SK-N-SH (cell line): ENCODE results near the gene ZFHX3. TPM values are rescaled to one million over a fixed set of nuclear protein-coding genes. Genes with fewer than 3 reads are reported as not detected.

Source experiments
- CTCF ChIA-PET: fragments of 300-600, 350-600 bp; formaldehyde crosslinking; extraction: SDS; loops from one replicate; lab custom pipeline; 2021; lab: Yijun Ruan, JAX
- POLR2A ChIA-PET: fragments of 350-600 bp; sonication (Branson Sonifier 250); formaldehyde crosslinking; extraction: SDS; loops from one replicate; lab custom pipeline; 2020; ENCODE audit warnings: antibody characterized with exemption, inconsistent platforms; lab: Yijun Ruan, JAX
- DNase-seq: peaks from one replicate; pipeline ENCODE4 v3.0.0; 2012
- H2AFZ ChIP-seq: fragments of 200-600 bp; sonication (generic); 2 replicates; pipeline ENCODE4 v1.8.1; 2016; ENCODE audit warnings: antibody characterized with exemption, mild to moderate bottlenecking, low read depth
- H3F3A ChIP-seq: fragments of 200-600 bp; sonication (generic); replicated peaks from 2 replicates; pipeline ENCODE3; 2016; ENCODE audit warnings: antibody characterized with exemption, mild to moderate bottlenecking; ENCODE audit not compliant: insufficient read depth
- H3K27ac ChIP-seq, 2 experiments: fragments of 200-500 bp in 1 of 2; fragments of 200-600 bp in 1 of 2; sonication (Bioruptor generic) in 1 of 2; sonication (generic), shearing (Covaris generic) in 1 of 2; 2 replicates each; pipeline versions ENCODE4 v1.5.1 to v1.6.1; 2014 to 2016; ENCODE audit warnings: low read depth in 2 of 2, inconsistent platforms in 1 of 2, low read length in 1 of 2, mild to moderate bottlenecking in 1 of 2, mixed read lengths in 1 of 2
- H3K27me3 ChIP-seq: fragments of 200-600 bp; sonication (generic), shearing (Covaris generic); 2 replicates; pipeline ENCODE4 v1.6.1; 2016; ENCODE audit warnings: mixed run types; ENCODE audit not compliant: insufficient read depth
- H3K36me3 ChIP-seq, 2 experiments: fragments of 200-500 bp in 1 of 2; fragments of 200-600 bp in 1 of 2; sonication (Bioruptor generic) in 1 of 2; sonication (generic) in 1 of 2; replicated peaks in 1 of 2; 2 replicates each; pipeline versions ENCODE3 to v1.5.1; 2014 to 2016; ENCODE audit warnings: low read length in 1 of 2, mild to moderate bottlenecking in 1 of 2; ENCODE audit not compliant: insufficient read depth in 2 of 2, control insufficient read depth in 1 of 2
- H3K4me1 ChIP-seq, 2 experiments: fragments of 200-500 bp in 1 of 2; fragments of 200-600 bp in 1 of 2; sonication (Bioruptor generic) in 1 of 2; sonication (generic), shearing (Covaris generic) in 1 of 2; 2 replicates each; pipeline versions ENCODE4 v1.5.1 to v1.6.1; 2014 to 2016; ENCODE audit warnings: low read depth in 1 of 2, low read length in 1 of 2, mixed run types in 1 of 2; ENCODE audit not compliant: insufficient read depth in 2 of 2, control insufficient read depth in 1 of 2
- H3K4me2 ChIP-seq: fragments of 200-600 bp; sonication (generic), shearing (Covaris generic); 2 replicates; pipeline ENCODE4 v1.6.1; 2017; ENCODE audit warnings: mixed run types
- H3K4me3 ChIP-seq, 2 experiments: fragments of 200-500 bp in 1 of 2; fragments of 200-600 bp in 1 of 2; sonication (Bioruptor generic) in 1 of 2; sonication (generic), shearing (Covaris generic) in 1 of 2; 2 replicates each; pipeline versions ENCODE4 v1.5.1 to v1.8.1; 2014 to 2016; ENCODE audit warnings: low read depth in 2 of 2, inconsistent platforms in 1 of 2, low read length in 1 of 2, mild to moderate bottlenecking in 1 of 2, mixed read lengths in 1 of 2, moderate library complexity in 1 of 2
- H3K79me2 ChIP-seq: fragments of 200-600 bp; sonication (generic); 2 replicates; pipeline ENCODE4 v1.8.1; 2017; ENCODE audit warnings: mild to moderate bottlenecking; ENCODE audit not compliant: insufficient read depth
- H3K9ac ChIP-seq: fragments of 200-600 bp; sonication (generic); 2 replicates; pipeline ENCODE4 v1.6.1; 2017; ENCODE audit warnings: mixed run types
- H3K9me2 ChIP-seq: fragments of 200-600 bp; sonication (generic); 2 replicates; pipeline ENCODE4 v1.6.1; 2017; ENCODE audit warnings: mixed run types
- H3K9me3 ChIP-seq: fragments of 200-600 bp; sonication (generic); 2 replicates; pipeline ENCODE4 v1.6.1; 2017; ENCODE audit warnings: mixed run types, mild to moderate bottlenecking, moderate library complexity
- H4K20me1 ChIP-seq: fragments of 200-600 bp; sonication (generic); 2 replicates; pipeline ENCODE4 v1.6.1; 2017; ENCODE audit warnings: mild to moderate bottlenecking, mixed run types; ENCODE audit not compliant: insufficient read depth
- ELF1 ChIP-seq: IDR thresholded peaks from 2 replicates; pipeline ENCODE4 v1.4.0; 2012
- EZH2phosphoT487 ChIP-seq: fragments of 200-600 bp; sonication (generic); IDR thresholded peaks from 2 replicates; pipeline ENCODE4 v1.6.1; 2017; ENCODE audit warnings: low read depth, mixed run types, mild to moderate bottlenecking, antibody characterized with exemption, moderate library complexity, borderline replicate concordance
- FOSL2 ChIP-seq: IDR thresholded peaks from 2 replicates; pipeline ENCODE4 v1.4.0; 2012; ENCODE audit warnings: low read depth, mild to moderate bottlenecking, moderate library complexity, borderline replicate concordance
- FOXJ3 ChIP-seq: sonication (generic); formaldehyde crosslinking; IDR thresholded peaks from 2 replicates; pipeline ENCODE4 v1.5.1; 2020; ENCODE audit warnings: mild to moderate bottlenecking, missing genetic modification reagents
- GABPA ChIP-seq: IDR thresholded peaks from 2 replicates; pipeline ENCODE4 v1.4.0; 2012; ENCODE audit warnings: low read depth, mild to moderate bottlenecking
- JUND ChIP-seq: IDR thresholded peaks from 2 replicates; pipeline ENCODE4 v1.4.0; 2012
- MAX ChIP-seq: IDR thresholded peaks from 2 replicates; pipeline ENCODE4 v1.4.0; 2012; ENCODE audit warnings: low read depth
- MXI1 ChIP-seq: IDR thresholded peaks from 2 replicates; pipeline ENCODE4 v1.6.1; 2012; ENCODE audit warnings: mild to moderate bottlenecking, low read depth, low read length, improper control_type of control experiment
- NRF1 ChIP-seq: IDR thresholded peaks from 2 replicates; pipeline ENCODE4 v1.6.1; 2012; ENCODE audit warnings: low read depth, mild to moderate bottlenecking, low read length
- REST ChIP-seq: IDR thresholded peaks from 2 replicates; pipeline ENCODE4 v1.6.1; 2012; ENCODE audit warnings: mild to moderate bottlenecking, low read depth, low read length, moderate library complexity
- SIN3A ChIP-seq: IDR thresholded peaks from 2 replicates; pipeline ENCODE4 v1.6.1; 2012; ENCODE audit warnings: low read depth, mild to moderate bottlenecking, low read length, moderate library complexity, borderline replicate concordance
- SMC3 ChIP-seq: IDR thresholded peaks from 2 replicates; pipeline ENCODE4 v1.6.1; 2012; ENCODE audit warnings: low read depth, low read length, improper control_type of control experiment
- TCF12 ChIP-seq: IDR thresholded peaks from 2 replicates; pipeline ENCODE4 v1.4.0; 2012
- TEAD4 ChIP-seq: IDR thresholded peaks from 2 replicates; pipeline ENCODE4 v1.4.0; 2012; ENCODE audit warnings: mild to moderate bottlenecking, borderline replicate concordance; ENCODE audit not compliant: insufficient read depth
- ZBTB33 ChIP-seq: IDR thresholded peaks from 2 replicates; pipeline ENCODE4 v1.4.0; 2012; ENCODE audit warnings: low read depth, borderline replicate concordance
- WGBS: methylation state at CpG from one replicate; pipeline ENCODE4 v1.1.6; 2017; ENCODE audit warnings: low lambda C conversion rate; 5-methylcytosine and 5-hydroxymethylcytosine counted together
- polyA plus RNA-seq, 3 experiments: library from polyadenylated mRNA; depleted of rRNA; stranded (reverse); fragments of >200 nt; gene quantifications; 2 replicates each; pipeline ENCODE4 v1.2.3, GENCODE V29; 2012
- TF ChIP-seq, protein P1 (sequence below): IDR thresholded peaks from 2 replicates; pipeline ENCODE4 v1.4.0; 2012; ENCODE audit warnings: low read depth, borderline replicate concordance
- TF ChIP-seq, protein P2 (sequence below): fragments of 200-600 bp; sonication (generic); IDR thresholded peaks from 2 replicates; pipeline ENCODE4 v1.6.1; 2017; ENCODE audit warnings: antibody characterized with exemption, mild to moderate bottlenecking, moderate library complexity
- TF ChIP-seq, protein P3 (sequence below): fragments of 150-350 bp; IDR thresholded peaks from 2 replicates; pipeline ENCODE4 v1.6.1; 2017; ENCODE audit warnings: antibody characterized with exemption, low read length, low read depth, borderline replicate concordance

The ZFHX3 gene
- polyA plus RNA-seq, 1 of the 3 experiments (the other 2 are of a cell fraction) = 2.0 TPM

- H2AFZ ChIP-seq = no peak overlapping the region
- no peak overlapping the region for H3K4me2 ChIP-seq
- H3K9ac ChIP-seq = no peak overlapping the region
- H3K27ac ChIP-seq = peak overlapping the region in 1 of 2 experiments; percentile 4; a peak in 1 of 4 replicates
- no peak for DNase-seq
- TF ChIP-seq FOSL2 (peak; percentile 56; the same call in 1 of the 2 replicates), TEAD4 (no peak)
- TF ChIP-seq, all 33 proteins: peak for 1
- Histone ChIP-seq H3K36me3 (no peaks in the 10 kb centered on the region), H3K79me2 (peaks cover 32% of the 10 kb centered on the region), H3K4me3 (no peak overlapping the region), H3K27me3 (no peaks in the 10 kb centered on the region), H3F3A (no peaks in the 10 kb centered on the region), H3K9me3 (no peaks in the 10 kb centered on the region), H4K20me1 (0 out of 2 replicates have a peak, but pooled peaks cover 15% of the 10 kb centered on the region), H3K4me1 (peaks cover 5 to 9% of the 10 kb centered on the region in 2 experiments; a peak in 2 of 4 replicates), H3K9me2 (no peaks in the 10 kb centered on the region)
- ChIA-PET POLR2A (no interaction called here), CTCF (interaction anchor here (0.9 to 1.6 kb wide), 2 partner anchors 10 to 73 kb away, joined by 3 to 5 read pairs; no protein-coding TSS in a partner anchor)
- WGBS = 66% methylated on average over 4 of the region's 4 CpGs
Measured at GRCh38 chr16:72905581-72905980, 142.3 kb downstream of the ZFHX3 start.

DNA sequence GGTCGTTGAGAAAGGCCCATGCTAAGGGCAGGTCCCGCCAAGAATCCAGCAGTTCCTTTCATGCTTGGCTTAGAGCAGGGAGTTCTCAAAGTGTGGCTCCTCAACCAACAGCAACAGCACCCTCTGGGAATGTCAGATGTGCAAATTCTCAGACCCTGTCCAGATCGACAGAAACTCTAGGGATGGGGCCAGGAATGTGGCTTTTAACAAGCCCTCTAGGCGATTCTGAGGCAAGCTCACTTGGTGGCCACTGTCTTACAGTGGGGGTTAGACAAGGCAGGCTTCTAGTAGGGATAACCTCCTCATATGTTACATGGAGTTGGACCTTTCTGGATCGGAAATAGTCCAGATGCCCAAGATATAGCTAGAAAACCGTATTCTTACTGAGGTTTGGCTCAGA is 144.8 kb downstream of the ZFHX3 start:
- H3K4me1 ChIP-seq = peaks cover 4 to 5% of the 10 kb centered on the region in 2 experiments; a peak in 2 of 4 replicates
- 0 out of 2 replicates have a peak, but pooled peaks cover 15% of the 10 kb centered on the region for H4K20me1 ChIP-seq
- H3K9me3 ChIP-seq = no peaks in the 10 kb centered on the region
- H3F3A ChIP-seq = no peaks in the 10 kb centered on the region
- H3K4me2 ChIP-seq = no peak overlapping the region
- CTCF ChIA-PET = interaction anchor here (1.5 kb wide), 1 partner anchor 9 kb away, joined by 3 read pairs; no protein-coding TSS in a partner anchor
- no peak overlapping the region for H2AFZ ChIP-seq
- no peaks in the 10 kb centered on the region for H3K27me3 ChIP-seq
- no peak overlapping the region for H3K4me3 ChIP-seq
- H3K27ac ChIP-seq = no peak overlapping the region
- H3K9ac ChIP-seq = no peak overlapping the region
- H3K36me3 ChIP-seq = no peaks in the 10 kb centered on the region
- peaks cover 38% of the 10 kb centered on the region for H3K79me2 ChIP-seq
- H3K9me2 ChIP-seq = no peaks in the 10 kb centered on the region
- 80% methylated on average over 4 of the region's 6 CpGs for WGBS
- no peak for DNase-seq
- POLR2A ChIA-PET = no interaction called here
- no peak for TF ChIP-seq REST
- TF ChIP-seq MAX = no peak
- TF ChIP-seq TEAD4 = no peak
- TF ChIP-seq, protein P1, sequence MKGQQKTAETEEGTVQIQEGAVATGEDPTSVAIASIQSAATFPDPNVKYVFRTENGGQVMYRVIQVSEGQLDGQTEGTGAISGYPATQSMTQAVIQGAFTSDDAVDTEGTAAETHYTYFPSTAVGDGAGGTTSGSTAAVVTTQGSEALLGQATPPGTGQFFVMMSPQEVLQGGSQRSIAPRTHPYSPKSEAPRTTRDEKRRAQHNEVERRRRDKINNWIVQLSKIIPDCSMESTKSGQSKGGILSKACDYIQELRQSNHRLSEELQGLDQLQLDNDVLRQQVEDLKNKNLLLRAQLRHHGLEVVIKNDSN = no peak
- TF ChIP-seq SMC3 = no peak
- no peak for TF ChIP-seq TCF12
- no peak for TF ChIP-seq SIN3A
- TF ChIP-seq ELF1 = no peak
- TF ChIP-seq, protein P2, sequence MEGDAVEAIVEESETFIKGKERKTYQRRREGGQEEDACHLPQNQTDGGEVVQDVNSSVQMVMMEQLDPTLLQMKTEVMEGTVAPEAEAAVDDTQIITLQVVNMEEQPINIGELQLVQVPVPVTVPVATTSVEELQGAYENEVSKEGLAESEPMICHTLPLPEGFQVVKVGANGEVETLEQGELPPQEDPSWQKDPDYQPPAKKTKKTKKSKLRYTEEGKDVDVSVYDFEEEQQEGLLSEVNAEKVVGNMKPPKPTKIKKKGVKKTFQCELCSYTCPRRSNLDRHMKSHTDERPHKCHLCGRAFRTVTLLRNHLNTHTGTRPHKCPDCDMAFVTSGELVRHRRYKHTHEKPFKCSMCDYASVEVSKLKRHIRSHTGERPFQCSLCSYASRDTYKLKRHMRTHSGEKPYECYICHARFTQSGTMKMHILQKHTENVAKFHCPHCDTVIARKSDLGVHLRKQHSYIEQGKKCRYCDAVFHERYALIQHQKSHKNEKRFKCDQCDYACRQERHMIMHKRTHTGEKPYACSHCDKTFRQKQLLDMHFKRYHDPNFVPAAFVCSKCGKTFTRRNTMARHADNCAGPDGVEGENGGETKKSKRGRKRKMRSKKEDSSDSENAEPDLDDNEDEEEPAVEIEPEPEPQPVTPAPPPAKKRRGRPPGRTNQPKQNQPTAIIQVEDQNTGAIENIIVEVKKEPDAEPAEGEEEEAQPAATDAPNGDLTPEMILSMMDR = no peak
- TF ChIP-seq MXI1 = no peak
- no peak for TF ChIP-seq NRF1
- no peak for TF ChIP-seq ZBTB33
- TF ChIP-seq JUND = no peak
- no peak for TF ChIP-seq FOSL2
- TF ChIP-seq FOXJ3 (CRISPR knock-in tag) = no peak
- TF ChIP-seq EZH2phosphoT487 = no peak
- TF ChIP-seq, protein P3, sequence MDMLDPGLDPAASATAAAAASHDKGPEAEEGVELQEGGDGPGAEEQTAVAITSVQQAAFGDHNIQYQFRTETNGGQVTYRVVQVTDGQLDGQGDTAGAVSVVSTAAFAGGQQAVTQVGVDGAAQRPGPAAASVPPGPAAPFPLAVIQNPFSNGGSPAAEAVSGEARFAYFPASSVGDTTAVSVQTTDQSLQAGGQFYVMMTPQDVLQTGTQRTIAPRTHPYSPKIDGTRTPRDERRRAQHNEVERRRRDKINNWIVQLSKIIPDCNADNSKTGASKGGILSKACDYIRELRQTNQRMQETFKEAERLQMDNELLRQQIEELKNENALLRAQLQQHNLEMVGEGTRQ = no peak
- TF ChIP-seq GABPA = no peak
